ENCODE data around the gene HSPA8. TPM values are rescaled to one million over a fixed set of nuclear protein-coding genes. Genes with fewer than 3 reads are reported as not detected.

Gene HSPA8
- total and polyA plus RNA-seq, 2 of the 8 experiments (the other 6 are each of a cell fraction or from before 2014, with no cell fraction given) = 1,491 to 2,155 TPM

GRCh38 chr11:123040111-123040432 lies 21.9 kb downstream of the HSPA8 start:
- Histone ChIP-seq H4K20me1 (replicated peaks in 1 of 2; ENCODE audit: control insufficient read depth in 1 of 2, insufficient read depth in 2 of 2, low read length in 2 of 2) (no peaks in the 10 kb centered on the region), H3K79me1 (ENCODE audit: low read depth, low read length) (no peaks in the 10 kb centered on the region), H3K56ac (replicated peaks; ENCODE audit: insufficient read length, low read depth, low read length) (no peak overlapping the region), H3K14ac (ENCODE audit: insufficient read length) (no peak overlapping the region), H3K79me2 (ENCODE audit: control insufficient read depth in 1 of 2, insufficient read depth in 2 of 2, low read length in 2 of 2) (no peaks in the 10 kb centered on the region), H3K36me3 (ENCODE audit: control insufficient read depth in 2 of 4, insufficient read depth in 4 of 4, low read length in 3 of 4) (no peaks in the 10 kb centered on the region), H2BK120ac (replicated peaks; ENCODE audit: low read depth, low read length) (no peak overlapping the region), H3K27me3 (replicated peaks in 1 of 4; ENCODE audit: control insufficient read depth in 3 of 4, extremely low read depth in 1 of 4, insufficient read depth in 3 of 4, low read length in 3 of 4) (no peaks in the 10 kb centered on the region), H2BK12ac (ENCODE audit: low read depth, low read length) (no peak overlapping the region), H3K18ac (ENCODE audit: extremely low read depth, low read length) (no peak overlapping the region), H4K8ac (ENCODE audit: extremely low read depth, insufficient read depth, low read length) (no peak overlapping the region), H3K23me2 (ENCODE audit: low read depth, low read length) (no peaks in the 10 kb centered on the region; the same call in 1 of the 2 replicates), H2BK20ac (ENCODE audit: low read length) (no peak overlapping the region), H3K23ac (ENCODE audit: insufficient read length) (no peak overlapping the region), H2AK5ac (ENCODE audit: low read depth, low read length) (no peak overlapping the region), H3K9me3 (ENCODE audit: insufficient read depth in 2 of 2, low read depth in 1 of 2, low read length in 1 of 2) (no peaks in the 10 kb centered on the region), H3K4me1 (replicated peaks in 1 of 4; ENCODE audit: control insufficient read depth in 3 of 4, insufficient read depth in 4 of 4, low read length in 3 of 4) (no peaks in the 10 kb centered on the region), H3K4me2 (ENCODE audit: insufficient read depth in 1 of 2, low read depth in 2 of 2, low read length in 2 of 2) (no peak overlapping the region), H2BK5ac (ENCODE audit: low read depth, low read length) (no peak overlapping the region), H3K27ac (ENCODE audit: low read depth, low read length) (no peak overlapping the region), H3K9ac (replicated peaks in 1 of 4; ENCODE audit: extremely low read depth in 1 of 4, low read depth in 3 of 4, low read length in 3 of 4) (no peak overlapping the region), H3K4ac (replicated peaks; ENCODE audit: insufficient read length, low read depth, low read length) (no peak overlapping the region), H4K91ac (replicated peaks; ENCODE audit: insufficient read length, low read length) (no peak overlapping the region), H4K5ac (ENCODE audit: insufficient read length, low read depth, low read length) (no peak overlapping the region), H2AFZ (ENCODE audit: low read length) (no peak overlapping the region), H3K4me3 (ENCODE audit: extremely low read depth in 1 of 4, insufficient read depth in 2 of 4, low read depth in 3 of 4, low read length in 4 of 4) (no peak overlapping the region), H2BK15ac (ENCODE audit: low read length) (no peak overlapping the region)
- ChIA-PET POLR2A (ENCODE audit: partially characterized antibody) (interaction anchor here (1.0 kb wide), 1 partner anchor 17 kb away, joined by 3 read pairs; no protein-coding TSS in a partner anchor), CTCF (ENCODE audit: partially characterized antibody) (interaction anchor here (1.3 to 1.6 kb wide), 2 partner anchors 10 to 20 kb away, joined by 4 to 6 read pairs; no protein-coding TSS in a partner anchor)
- FAIRE-seq (no peak), DNase-seq (ENCODE audit: low read depth in 1 of 2, low spot score in 2 of 2) (no peak)
- TF ChIP-seq TEAD4 (IDR thresholded peaks at IDR 0.05; ENCODE audit: low read depth, low read length) = no peak
- TF ChIP-seq FOSL1 (IDR thresholded peaks at IDR 0.05; ENCODE audit: insufficient read depth, low read depth, low read length) = no peak
- TF ChIP-seq TAF1 (IDR thresholded peaks at IDR 0.05; ENCODE audit: low read depth, low read length) = no peak
- no peak for TF ChIP-seq GTF2F1 (IDR thresholded peaks at IDR 0.05; ENCODE audit: borderline replicate concordance, low read depth, low read length)
- 80% methylated on average over 11 of the region's 11 CpGs; no CpG with 5 or more reads in 1 of the 2 experiments for WGBS, 2 experiments (ENCODE audit: extremely low coverage in 1 of 2, insufficient coverage in 1 of 2, insufficient read length in 1 of 2, insufficient replicate concordance in 2 of 2, low coverage in 1 of 2, low lambda C conversion rate in 2 of 2, missing lambda C conversion rate in 1 of 2)
